ENCODE data around the gene SLAMF9. TPM values are rescaled to one million over a fixed set of nuclear protein-coding genes. Genes with fewer than 3 reads are reported as not detected.

SLAMF9 gene
- polyA plus RNA-seq, 2 of the 4 experiments (the other 2 are of a cell fraction): 0.22 to 0.25 TPM

DNA sequence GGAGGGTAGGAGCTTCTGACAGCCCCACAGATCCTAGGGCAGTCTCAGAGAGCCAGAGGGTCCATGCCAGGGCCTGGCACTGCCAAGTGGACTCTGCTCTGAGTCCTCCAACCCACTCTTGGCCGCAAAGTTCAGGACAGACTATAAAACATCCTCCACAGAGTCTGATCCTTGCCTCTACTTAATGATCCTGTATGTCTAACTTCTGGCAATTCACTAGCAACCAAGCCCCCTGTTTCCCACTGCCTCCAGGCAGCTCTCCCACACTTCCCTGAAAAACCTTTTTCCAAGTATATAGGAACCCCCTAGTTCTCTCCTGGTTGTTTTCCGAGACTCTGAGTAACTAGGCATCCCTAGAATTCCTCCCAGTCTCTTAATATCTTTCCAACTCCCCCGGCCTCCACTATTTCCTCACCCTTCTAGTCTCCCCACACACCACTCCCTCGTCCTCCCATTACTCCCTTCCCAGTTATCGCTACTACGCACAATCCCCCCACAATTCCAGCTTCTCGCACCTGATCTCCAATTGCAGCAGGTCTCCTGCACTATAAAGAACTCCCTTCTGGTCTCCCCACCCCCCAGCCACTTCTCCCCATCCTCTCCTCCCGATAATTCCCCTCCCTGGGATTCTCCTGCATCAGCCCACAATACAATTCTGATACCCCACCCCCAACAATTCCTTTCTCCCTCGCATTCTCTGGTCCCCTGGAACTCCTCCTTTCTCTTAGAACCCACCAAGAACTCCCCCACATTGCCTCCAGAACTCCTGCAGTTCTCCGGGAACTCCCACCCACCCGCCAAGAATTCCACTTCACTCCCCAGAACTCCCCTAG lies 9.2 kb downstream of the SLAMF9 start (continued):
- TF ChIP-seq USF2 (IDR thresholded peaks at IDR 0.05) (no peak), ZFP36 (IDR thresholded peaks at IDR 0.05; ENCODE audit: borderline replicate concordance, partially characterized antibody) (no peak), NR3C1 (IDR thresholded peaks at IDR 0.05) (no peak), HOXA7 (CRISPR knock-in tag; IDR thresholded peaks at IDR 0.05) (no peak)

GRCh38 chr1:159943908-159944622 lies 10.0 kb downstream of the SLAMF9 start:
- H3K4me1 ChIP-seq: peaks cover 5% of the 10 kb centered on the region; the same call in 1 of the 3 replicates
- H3K4me2 ChIP-seq: no peak overlapping the region
- WGBS (ENCODE audit: missing lambda C conversion rate): 80% methylated on average over 9 of the region's 9 CpGs
- H3K27ac ChIP-seq: no peak overlapping the region
- DNase-seq (ENCODE audit: low read depth in 1 of 2, low spot score in 1 of 2) (no peak), FAIRE-seq (no peak), ATAC-seq (no peak)
- no peaks in the 10 kb centered on the region for H3K9me3 ChIP-seq
- TF ChIP-seq SREBF2 (IDR thresholded peaks at IDR 0.05): no peak
- no peak for TF ChIP-seq USF2 (IDR thresholded peaks at IDR 0.05)
- no peak for TF ChIP-seq PHF8 (IDR thresholded peaks at IDR 0.05; ENCODE audit: borderline replicate concordance, low read depth)
- TF ChIP-seq HDAC2 (IDR thresholded peaks at IDR 0.05): no peak
- TF ChIP-seq RAD21 (conservative IDR thresholded peaks at IDR 0.05 in 1 of 2, IDR thresholded peaks at IDR 0.05 in 1 of 2): no peak
- TF ChIP-seq ZSCAN20 (CRISPR knock-in tag; IDR thresholded peaks at IDR 0.05): no peak
- TF ChIP-seq RFX5 (IDR thresholded peaks at IDR 0.05): no peak
- TF ChIP-seq EHMT2 (IDR thresholded peaks at IDR 0.05; ENCODE audit: low read depth): no peak
- no peak for TF ChIP-seq NFE2L2 (conservative IDR thresholded peaks at IDR 0.05; ENCODE audit: low read length)
- TF ChIP-seq FOSB (CRISPR knock-in tag; IDR thresholded peaks at IDR 0.05): no peak
- no peak for TF ChIP-seq REST (IDR thresholded peaks at IDR 0.05)
- no peak for TF ChIP-seq ZNF302 (CRISPR knock-in tag; IDR thresholded peaks at IDR 0.05)
- TF ChIP-seq KDM1A (IDR thresholded peaks at IDR 0.05; ENCODE audit: low read depth): no peak
- no peak for TF ChIP-seq CHD4 (IDR thresholded peaks at IDR 0.05; ENCODE audit: borderline replicate concordance)
- no peak for TF ChIP-seq CBX2 (IDR thresholded peaks at IDR 0.05; ENCODE audit: borderline replicate concordance, low read depth)
- TF ChIP-seq ZC3H11A (IDR thresholded peaks at IDR 0.05): no peak
- no peak for TF ChIP-seq HOXB5 (CRISPR knock-in tag; IDR thresholded peaks at IDR 0.05)
- ChIA-PET CTCF (interaction anchor here (1.0 to 4.2 kb wide), 5 partner anchors 8 to 63 kb away, joined by 4 to 30 read pairs (median 14); no protein-coding TSS in a partner anchor), POLR2A (no interaction called here)
- no peak overlapping the region for H3K4me3 ChIP-seq

Data from A549 (cell line).